GM12874 (cell line): ENCODE data around the gene SGPL1.

Experiments used
- CTCF ChIP-seq: IDR thresholded peaks from 2 replicates; pipeline ENCODE4 v1.5.1; 2011; ENCODE audit warnings: low read depth, mild to moderate bottlenecking, control low read depth, low read length, moderate library complexity; ENCODE audit not compliant: insufficient read depth

Gene SGPL1

DNA sequence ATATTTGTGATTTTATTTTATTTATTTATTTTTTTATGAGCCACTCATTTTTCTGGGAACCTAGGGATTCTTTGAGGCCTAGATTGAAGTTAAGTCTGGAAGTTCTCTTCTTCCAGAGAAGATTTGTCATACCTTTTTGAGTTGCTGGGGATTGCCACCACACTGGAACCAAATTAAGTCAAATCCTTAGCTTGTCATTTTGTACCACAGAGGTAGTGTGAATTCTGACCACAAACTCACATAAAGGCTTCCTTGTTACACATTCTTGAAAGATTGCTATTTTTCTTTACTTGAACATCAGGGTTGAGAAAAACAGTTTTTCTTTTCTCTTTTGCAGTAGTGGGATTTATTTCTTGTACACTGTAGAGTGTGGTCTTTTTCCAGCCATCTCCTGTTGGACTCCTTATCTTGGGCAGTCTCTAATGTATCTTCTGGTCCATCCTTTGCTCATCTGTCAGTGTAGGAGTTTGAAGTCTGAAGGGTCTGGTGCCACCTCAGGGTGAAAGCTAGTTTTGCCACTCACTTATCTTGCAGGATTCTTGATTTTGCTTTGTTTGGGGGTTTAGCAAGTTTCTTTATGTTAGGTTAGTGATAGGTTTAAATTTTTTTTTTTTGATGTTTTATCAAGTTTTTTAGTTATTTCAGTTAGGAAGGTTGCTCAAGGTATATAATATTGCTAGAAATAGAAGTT lies 47.9 kb downstream of the SGPL1 start:
- TF ChIP-seq CTCF: no peak

GRCh38 chr10:70864935-70865334 lies 49.2 kb downstream of the SGPL1 start:
- TF ChIP-seq CTCF: no peak

- TF ChIP-seq CTCF: no peak
Measured at GRCh38 chr10:70866424-70866823, 50.7 kb downstream of the SGPL1 start.

- no peak for TF ChIP-seq CTCF
Measured at GRCh38 chr10:70872291-70872690, 56.5 kb downstream of the SGPL1 start.

DNA sequence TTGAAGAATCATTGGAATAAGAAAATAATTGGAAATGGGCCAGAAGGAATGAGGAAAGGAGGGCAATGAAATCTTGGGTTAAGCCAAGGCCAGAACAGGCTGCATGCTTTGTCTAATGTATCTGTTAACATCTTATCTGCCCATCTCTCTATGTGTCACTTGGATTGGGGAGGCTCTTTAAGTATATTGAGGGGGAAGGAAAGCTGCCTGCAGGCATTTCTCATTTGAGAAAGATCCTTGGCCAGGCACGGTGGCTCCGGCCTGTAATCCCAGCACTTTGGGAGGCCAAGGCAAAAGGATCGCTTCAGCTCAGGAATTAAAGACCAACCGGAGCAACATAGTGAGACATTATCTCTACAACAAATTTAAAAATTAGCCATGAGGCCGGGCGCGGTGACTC lies 58.3 kb downstream of the SGPL1 start:
- TF ChIP-seq CTCF: no peak

DNA sequence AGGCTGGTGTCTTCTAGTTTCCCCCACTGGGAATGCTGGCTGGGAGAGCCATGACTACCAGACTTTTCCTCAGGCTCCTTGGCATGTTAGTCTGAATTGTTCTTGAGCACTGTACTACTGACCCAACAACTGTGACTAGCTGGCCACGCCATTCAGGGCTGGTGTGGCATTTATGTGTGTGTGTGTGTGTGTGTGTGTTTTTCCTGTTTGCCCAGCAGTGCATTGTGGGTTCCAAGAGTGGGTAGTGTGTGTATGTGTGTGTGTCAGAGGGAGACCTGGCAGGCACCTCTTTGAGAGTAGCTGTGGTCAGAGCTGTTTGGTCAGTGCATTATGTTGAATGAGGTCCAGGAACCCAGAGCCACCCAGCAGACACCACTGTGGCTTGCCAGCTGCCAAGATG lies 63.5 kb downstream of the SGPL1 start:
- no peak for TF ChIP-seq CTCF

DNA sequence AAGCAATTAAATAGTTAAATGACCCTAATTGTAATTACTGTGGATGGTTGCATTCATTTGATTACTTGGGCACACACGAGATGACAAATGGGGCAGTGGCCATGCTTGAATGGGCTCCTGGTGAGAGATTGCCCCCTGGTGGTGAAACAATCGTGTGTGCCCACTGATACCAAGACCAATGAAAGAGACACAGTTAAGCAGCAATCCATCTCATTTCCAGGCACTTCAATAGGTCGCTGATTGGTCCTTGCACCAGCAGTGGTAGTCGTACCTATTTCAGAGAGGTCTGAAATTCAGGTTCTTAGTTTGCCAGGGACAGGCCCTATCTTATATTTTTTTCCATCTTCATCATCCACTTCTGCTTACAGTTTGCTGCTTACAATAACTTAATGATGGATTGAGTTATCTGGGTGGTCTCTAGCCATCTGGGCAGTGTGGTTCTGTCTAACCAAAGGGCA lies 64.4 kb downstream of the SGPL1 start:
- TF ChIP-seq CTCF: peak; percentile 81
